ENCODE data around the gene SMYD3.

DNA sequence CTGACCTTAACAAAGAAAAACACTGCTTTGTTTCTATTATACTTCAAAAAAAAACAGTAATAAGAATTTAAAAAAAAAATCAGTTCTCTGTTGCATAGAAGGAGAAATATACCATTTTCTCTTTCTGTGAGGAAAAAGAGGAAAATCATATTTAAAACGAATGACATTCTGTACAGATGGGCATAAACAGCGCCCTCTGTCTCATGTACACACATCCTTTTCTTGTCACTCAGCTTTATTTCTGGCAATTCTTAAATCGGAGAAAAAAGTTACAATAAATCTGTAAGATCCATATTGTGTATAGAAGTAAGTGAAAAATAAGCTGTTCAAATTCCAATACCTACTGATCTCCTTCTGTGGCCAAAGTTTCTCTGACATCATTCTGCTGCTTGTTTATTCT, 245.4 kb downstream of the SMYD3 start:
- TF ChIP-seq, protein P1, sequence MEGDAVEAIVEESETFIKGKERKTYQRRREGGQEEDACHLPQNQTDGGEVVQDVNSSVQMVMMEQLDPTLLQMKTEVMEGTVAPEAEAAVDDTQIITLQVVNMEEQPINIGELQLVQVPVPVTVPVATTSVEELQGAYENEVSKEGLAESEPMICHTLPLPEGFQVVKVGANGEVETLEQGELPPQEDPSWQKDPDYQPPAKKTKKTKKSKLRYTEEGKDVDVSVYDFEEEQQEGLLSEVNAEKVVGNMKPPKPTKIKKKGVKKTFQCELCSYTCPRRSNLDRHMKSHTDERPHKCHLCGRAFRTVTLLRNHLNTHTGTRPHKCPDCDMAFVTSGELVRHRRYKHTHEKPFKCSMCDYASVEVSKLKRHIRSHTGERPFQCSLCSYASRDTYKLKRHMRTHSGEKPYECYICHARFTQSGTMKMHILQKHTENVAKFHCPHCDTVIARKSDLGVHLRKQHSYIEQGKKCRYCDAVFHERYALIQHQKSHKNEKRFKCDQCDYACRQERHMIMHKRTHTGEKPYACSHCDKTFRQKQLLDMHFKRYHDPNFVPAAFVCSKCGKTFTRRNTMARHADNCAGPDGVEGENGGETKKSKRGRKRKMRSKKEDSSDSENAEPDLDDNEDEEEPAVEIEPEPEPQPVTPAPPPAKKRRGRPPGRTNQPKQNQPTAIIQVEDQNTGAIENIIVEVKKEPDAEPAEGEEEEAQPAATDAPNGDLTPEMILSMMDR (IDR thresholded peaks at IDR 0.05; ENCODE audit: insufficient read depth, low read length), result no peak
- TF ChIP-seq POLR2AphosphoS5 (IDR thresholded peaks at IDR 0.05; ENCODE audit: low read depth) (no peak), GABPA (IDR thresholded peaks at IDR 0.05; ENCODE audit: low read depth) (no peak), SPI1 (IDR thresholded peaks at IDR 0.05; ENCODE audit: borderline replicate concordance, low read depth) (no peak)
- TF ChIP-seq, protein P2, sequence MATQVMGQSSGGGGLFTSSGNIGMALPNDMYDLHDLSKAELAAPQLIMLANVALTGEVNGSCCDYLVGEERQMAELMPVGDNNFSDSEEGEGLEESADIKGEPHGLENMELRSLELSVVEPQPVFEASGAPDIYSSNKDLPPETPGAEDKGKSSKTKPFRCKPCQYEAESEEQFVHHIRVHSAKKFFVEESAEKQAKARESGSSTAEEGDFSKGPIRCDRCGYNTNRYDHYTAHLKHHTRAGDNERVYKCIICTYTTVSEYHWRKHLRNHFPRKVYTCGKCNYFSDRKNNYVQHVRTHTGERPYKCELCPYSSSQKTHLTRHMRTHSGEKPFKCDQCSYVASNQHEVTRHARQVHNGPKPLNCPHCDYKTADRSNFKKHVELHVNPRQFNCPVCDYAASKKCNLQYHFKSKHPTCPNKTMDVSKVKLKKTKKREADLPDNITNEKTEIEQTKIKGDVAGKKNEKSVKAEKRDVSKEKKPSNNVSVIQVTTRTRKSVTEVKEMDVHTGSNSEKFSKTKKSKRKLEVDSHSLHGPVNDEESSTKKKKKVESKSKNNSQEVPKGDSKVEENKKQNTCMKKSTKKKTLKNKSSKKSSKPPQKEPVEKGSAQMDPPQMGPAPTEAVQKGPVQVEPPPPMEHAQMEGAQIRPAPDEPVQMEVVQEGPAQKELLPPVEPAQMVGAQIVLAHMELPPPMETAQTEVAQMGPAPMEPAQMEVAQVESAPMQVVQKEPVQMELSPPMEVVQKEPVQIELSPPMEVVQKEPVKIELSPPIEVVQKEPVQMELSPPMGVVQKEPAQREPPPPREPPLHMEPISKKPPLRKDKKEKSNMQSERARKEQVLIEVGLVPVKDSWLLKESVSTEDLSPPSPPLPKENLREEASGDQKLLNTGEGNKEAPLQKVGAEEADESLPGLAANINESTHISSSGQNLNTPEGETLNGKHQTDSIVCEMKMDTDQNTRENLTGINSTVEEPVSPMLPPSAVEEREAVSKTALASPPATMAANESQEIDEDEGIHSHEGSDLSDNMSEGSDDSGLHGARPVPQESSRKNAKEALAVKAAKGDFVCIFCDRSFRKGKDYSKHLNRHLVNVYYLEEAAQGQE (IDR thresholded peaks at IDR 0.05; ENCODE audit: insufficient replicate concordance, low read depth), result no peak
